ENCODE data around the gene RAB7B.

Gene RAB7B

GRCh38 chr1:205930195-205930577, 73.0 kb downstream of the RAB7B start:
- TF ChIP-seq CTCF (IDR thresholded peaks at IDR 0.05; ENCODE audit: low read depth, low read length, missing control alignments) = no peak
- in situ Hi-C loops (cut with HindIII; ENCODE audit: low sequenced_read_pairs) = no loop called here

GRCh38 chr1:205929496-205930194, 73.5 kb downstream of the RAB7B start:
- no peak for DNase-seq (ENCODE audit: low read depth)
- in situ Hi-C loops (cut with HindIII; ENCODE audit: low sequenced_read_pairs) = loop anchor here (10.0 kb wide), 1 partner anchor 45 kb away; no protein-coding TSS in a partner anchor

More at GRCh38 chr1:205930195-205930577, 73.0 kb downstream of the RAB7B start:
- no peak overlapping the region for H3K4me3 ChIP-seq (ENCODE audit: low read depth, low read length)
- DNase-seq (ENCODE audit: low read depth) = no peak

DNA sequence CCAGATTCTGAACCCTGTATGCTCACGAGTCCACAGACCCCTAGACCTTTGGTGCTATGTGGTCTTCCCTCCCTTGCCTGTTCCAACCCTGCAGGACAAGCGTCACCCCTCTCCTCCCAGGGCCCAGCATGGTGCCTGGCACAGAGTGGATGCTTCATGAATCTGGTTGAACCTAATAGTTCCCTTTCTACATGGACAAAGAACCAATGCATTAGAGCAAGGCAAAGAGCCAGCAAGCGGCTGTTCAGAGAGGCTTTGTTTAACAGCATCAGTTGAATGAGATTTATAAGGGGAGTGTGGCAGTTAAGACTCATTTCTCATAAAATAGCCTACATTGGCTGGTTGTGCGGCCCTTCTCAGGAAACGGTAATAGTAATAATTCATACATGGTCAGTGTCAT, 74.9 kb downstream of the RAB7B start:
- no peak for DNase-seq (ENCODE audit: low read depth)
- in situ Hi-C loops (cut with HindIII; ENCODE audit: low sequenced_read_pairs) = loop anchor here (10.0 kb wide), 1 partner anchor 46 kb away; no protein-coding TSS in a partner anchor
- TF ChIP-seq CTCF (IDR thresholded peaks at IDR 0.05; ENCODE audit: low read depth, low read length, missing control alignments) = no peak

More at GRCh38 chr1:205929496-205930194, 73.5 kb downstream of the RAB7B start:
- no peak overlapping the region for H3K4me3 ChIP-seq (ENCODE audit: low read depth, low read length)
- no peak for TF ChIP-seq CTCF (IDR thresholded peaks at IDR 0.05; ENCODE audit: low read depth, low read length, missing control alignments)

GRCh38 chr1:205927676-205928075, 75.5 kb downstream of the RAB7B start:
- in situ Hi-C loops (cut with HindIII; ENCODE audit: low sequenced_read_pairs) = loop anchor here (10.0 kb wide), 1 partner anchor 47 kb away; no protein-coding TSS in a partner anchor
- no peak for TF ChIP-seq CTCF (IDR thresholded peaks at IDR 0.05; ENCODE audit: low read depth, low read length, missing control alignments)
- no peak overlapping the region for H3K4me3 ChIP-seq (ENCODE audit: low read depth, low read length)

More for the DNA sequence above, 74.9 kb downstream of the RAB7B start:
- no peak overlapping the region for H3K4me3 ChIP-seq (ENCODE audit: low read depth, low read length)

GRCh38 chr1:205927247-205927646, 75.9 kb downstream of the RAB7B start:
- TF ChIP-seq CTCF (IDR thresholded peaks at IDR 0.05; ENCODE audit: low read depth, low read length, missing control alignments) = no peak
- DNase-seq (ENCODE audit: low read depth) = no peak
- in situ Hi-C loops (cut with HindIII; ENCODE audit: low sequenced_read_pairs) = loop anchor here (10.0 kb wide), 1 partner anchor 48 kb away; no protein-coding TSS in a partner anchor
- no peak overlapping the region for H3K4me3 ChIP-seq (ENCODE audit: low read depth, low read length)

More at GRCh38 chr1:205927676-205928075, 75.5 kb downstream of the RAB7B start:
- no peak for DNase-seq (ENCODE audit: low read depth)
